ENCODE measurements around the gene CDYL.

The CDYL gene

GRCh38 chr6:4967301-4968030, 191.3 kb downstream of the CDYL start:
- TF ChIP-seq TEAD4 (IDR thresholded peaks at IDR 0.05) (no peak), EP300 (IDR thresholded peaks at IDR 0.05; ENCODE audit: borderline replicate concordance) (no peak), ZBTB7A (IDR thresholded peaks at IDR 0.05; ENCODE audit: low read depth) (no peak), EGR1 (IDR thresholded peaks at IDR 0.05) (no peak), CEBPB (IDR thresholded peaks at IDR 0.05) (no peak), NFIC (IDR thresholded peaks at IDR 0.05) (no peak), USF1 (IDR thresholded peaks at IDR 0.05) (no peak), RAD21 (IDR thresholded peaks at IDR 0.05; ENCODE audit: low read depth) (no peak), CREB1 (IDR thresholded peaks at IDR 0.05; ENCODE audit: low read depth) (no peak), MAX (IDR thresholded peaks at IDR 0.05) (no peak), TAF1 (IDR thresholded peaks at IDR 0.05; ENCODE audit: low read depth) (no peak), YY1 (IDR thresholded peaks at IDR 0.05; ENCODE audit: low read depth) (no peak), TCF12 (IDR thresholded peaks at IDR 0.05; ENCODE audit: low read depth) (no peak), REST (IDR thresholded peaks at IDR 0.05; ENCODE audit: low read depth) (no peak), FOXM1 (IDR thresholded peaks at IDR 0.05; ENCODE audit: borderline replicate concordance, low read depth) (no peak)

GRCh38 chr6:4969609-4970285, 193.5 kb downstream of the CDYL start:
- TF ChIP-seq RAD21 (IDR thresholded peaks at IDR 0.05; ENCODE audit: low read depth) = no peak
- TF ChIP-seq TEAD4 (IDR thresholded peaks at IDR 0.05) = no peak
- no peak for TF ChIP-seq REST (IDR thresholded peaks at IDR 0.05; ENCODE audit: low read depth)
- no peak for TF ChIP-seq YY1 (IDR thresholded peaks at IDR 0.05; ENCODE audit: low read depth)
- no peak for TF ChIP-seq EGR1 (IDR thresholded peaks at IDR 0.05)
- TF ChIP-seq CEBPB (IDR thresholded peaks at IDR 0.05) = no peak
- no peak for TF ChIP-seq NFIC (IDR thresholded peaks at IDR 0.05)
- no peak for TF ChIP-seq ZBTB7A (IDR thresholded peaks at IDR 0.05; ENCODE audit: low read depth)
- no peak for TF ChIP-seq USF1 (IDR thresholded peaks at IDR 0.05)
- TF ChIP-seq EP300 (IDR thresholded peaks at IDR 0.05; ENCODE audit: borderline replicate concordance) = no peak
- TF ChIP-seq TCF12 (IDR thresholded peaks at IDR 0.05; ENCODE audit: low read depth) = no peak
- TF ChIP-seq MAX (IDR thresholded peaks at IDR 0.05) = no peak
- TF ChIP-seq FOXM1 (IDR thresholded peaks at IDR 0.05; ENCODE audit: borderline replicate concordance, low read depth) = no peak
- no peak for TF ChIP-seq CREB1 (IDR thresholded peaks at IDR 0.05; ENCODE audit: low read depth)
- no peak for TF ChIP-seq TAF1 (IDR thresholded peaks at IDR 0.05; ENCODE audit: low read depth)

- TF ChIP-seq NFIC (IDR thresholded peaks at IDR 0.05) (no peak), YY1 (IDR thresholded peaks at IDR 0.05; ENCODE audit: low read depth) (no peak), USF1 (IDR thresholded peaks at IDR 0.05) (no peak), MAX (IDR thresholded peaks at IDR 0.05) (no peak), FOXM1 (IDR thresholded peaks at IDR 0.05; ENCODE audit: borderline replicate concordance, low read depth) (no peak), REST (IDR thresholded peaks at IDR 0.05; ENCODE audit: low read depth) (no peak), EP300 (IDR thresholded peaks at IDR 0.05; ENCODE audit: borderline replicate concordance) (no peak), ZBTB7A (IDR thresholded peaks at IDR 0.05; ENCODE audit: low read depth) (no peak), TCF12 (IDR thresholded peaks at IDR 0.05; ENCODE audit: low read depth) (no peak), TEAD4 (IDR thresholded peaks at IDR 0.05) (no peak), CREB1 (IDR thresholded peaks at IDR 0.05; ENCODE audit: low read depth) (no peak), TAF1 (IDR thresholded peaks at IDR 0.05; ENCODE audit: low read depth) (no peak), RAD21 (IDR thresholded peaks at IDR 0.05; ENCODE audit: low read depth) (no peak), EGR1 (IDR thresholded peaks at IDR 0.05) (no peak), CEBPB (IDR thresholded peaks at IDR 0.05) (no peak)
Measured at GRCh38 chr6:4970739-4971395, 194.7 kb downstream of the CDYL start.

Data from Ishikawa (cell line).